IPS DF 6.9 (cell line): ENCODE data around the gene COASY.

Source experiments
- DNase-seq: peaks from one replicate; pipeline ENCODE4 v3.0.0-alpha.2; 2013; ENCODE audit warnings: low read depth, low spot score
- H3K27ac ChIP-seq: one replicate; pipeline ENCODE4 v1.5.1; 2013; ENCODE audit warnings: low read length, control low read depth
- H3K27me3 ChIP-seq: 2 replicates; pipeline ENCODE4 v1.6.1; 2013; ENCODE audit warnings: mild to moderate bottlenecking, low read length; ENCODE audit not compliant: control insufficient read depth, insufficient read depth
- H3K36me3 ChIP-seq: 2 replicates; pipeline ENCODE4 v1.6.1; 2013; ENCODE audit warnings: low read length; ENCODE audit not compliant: control insufficient read depth, insufficient read depth
- H3K4me1 ChIP-seq: 2 replicates; pipeline ENCODE4 v1.6.1; 2013; ENCODE audit warnings: low read length; ENCODE audit not compliant: control insufficient read depth, insufficient read depth
- H3K4me3 ChIP-seq: 2 replicates; pipeline ENCODE4 v1.5.1; 2013; ENCODE audit warnings: mild to moderate bottlenecking, low read length
- H3K9me3 ChIP-seq: 2 replicates; pipeline ENCODE4 v1.6.1; 2013; ENCODE audit warnings: low read length, inconsistent platforms; ENCODE audit not compliant: control insufficient read depth, insufficient read depth
- WGBS: extraction: QIAGEN DNeasy Blood & Tissue Kit; methylation state at CpG from one replicate; pipeline ENCODE4 v1.1.7; 2013; ENCODE audit warnings: mixed read lengths, missing lambda C conversion rate; ENCODE audit not compliant: insufficient read length, insufficient coverage; 5-methylcytosine and 5-hydroxymethylcytosine counted together

The COASY gene

GRCh38 chr17:42519546-42520491 lies 42.1 kb upstream of the COASY start:
- DNase-seq = no peak
- Histone ChIP-seq H3K4me1 (peaks cover 4% of the 10 kb centered on the region), H3K9me3 (no peaks in the 10 kb centered on the region), H3K36me3 (peaks cover 11% of the 10 kb centered on the region), H3K27ac (no peak overlapping the region), H3K4me3 (no peak overlapping the region), H3K27me3 (no peaks in the 10 kb centered on the region)
- no CpG with 5 or more reads among the region's 12 CpGs for WGBS

DNA sequence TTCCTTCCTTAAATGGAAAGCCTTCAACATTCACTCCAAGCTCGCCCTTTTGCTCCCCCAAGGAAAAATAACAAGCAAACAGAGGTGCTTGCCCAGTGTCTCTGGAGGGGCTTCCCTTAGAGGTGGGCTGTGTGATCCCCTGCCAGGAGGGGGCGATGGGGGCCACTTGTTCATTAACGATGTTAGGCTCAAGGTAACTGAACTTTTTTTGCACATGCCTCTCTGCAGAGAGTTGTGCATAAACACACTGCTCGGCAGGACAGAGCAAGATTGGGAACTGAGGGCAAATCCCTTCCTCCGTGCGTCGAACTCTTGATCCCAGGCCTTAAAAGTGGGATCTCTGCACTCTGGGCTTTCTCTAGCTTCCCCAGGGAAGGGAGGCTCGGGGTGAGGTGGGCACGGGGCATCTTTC lies 41.4 kb upstream of the COASY start:
- Histone ChIP-seq H3K4me3 (no peak overlapping the region), H3K36me3 (peaks cover 10% of the 10 kb centered on the region), H3K27me3 (no peaks in the 10 kb centered on the region), H3K27ac (no peak overlapping the region), H3K9me3 (no peaks in the 10 kb centered on the region), H3K4me1 (peaks cover 4% of the 10 kb centered on the region)
- WGBS = no CpG with 5 or more reads among the region's 9 CpGs
- no peak for DNase-seq

GRCh38 chr17:42521036-42521435 lies 40.9 kb upstream of the COASY start:
- no CpG with 5 or more reads among the region's 8 CpGs for WGBS
- DNase-seq = no peak
- no peak overlapping the region for H3K27ac ChIP-seq
- H3K36me3 ChIP-seq = peaks cover 10% of the 10 kb centered on the region
- no peaks in the 10 kb centered on the region for H3K27me3 ChIP-seq
- no peaks in the 10 kb centered on the region for H3K9me3 ChIP-seq
- peaks cover 4% of the 10 kb centered on the region for H3K4me1 ChIP-seq
- H3K4me3 ChIP-seq = no peak overlapping the region

- no peak overlapping the region for H3K4me3 ChIP-seq
- no peaks in the 10 kb centered on the region for H3K27me3 ChIP-seq
- WGBS = no CpG with 5 or more reads among the region's 11 CpGs
- H3K27ac ChIP-seq = no peak overlapping the region
- peaks cover 4% of the 10 kb centered on the region for H3K4me1 ChIP-seq
- DNase-seq = no peak
- no peaks in the 10 kb centered on the region for H3K9me3 ChIP-seq
- H3K36me3 ChIP-seq = peaks cover 10% of the 10 kb centered on the region
Observed at GRCh38 chr17:42521666-42522262, 40.2 kb upstream of the COASY start.

- Histone ChIP-seq H3K9me3 (no peaks in the 10 kb centered on the region), H3K36me3 (peaks cover 10% of the 10 kb centered on the region), H3K27ac (no peak overlapping the region), H3K4me3 (no peak overlapping the region), H3K27me3 (no peaks in the 10 kb centered on the region), H3K4me1 (peaks cover 4% of the 10 kb centered on the region)
- WGBS = no CpG with 5 or more reads among the region's 9 CpGs
- DNase-seq = no peak
Observed at GRCh38 chr17:42522263-42522790, 39.6 kb upstream of the COASY start.

DNA sequence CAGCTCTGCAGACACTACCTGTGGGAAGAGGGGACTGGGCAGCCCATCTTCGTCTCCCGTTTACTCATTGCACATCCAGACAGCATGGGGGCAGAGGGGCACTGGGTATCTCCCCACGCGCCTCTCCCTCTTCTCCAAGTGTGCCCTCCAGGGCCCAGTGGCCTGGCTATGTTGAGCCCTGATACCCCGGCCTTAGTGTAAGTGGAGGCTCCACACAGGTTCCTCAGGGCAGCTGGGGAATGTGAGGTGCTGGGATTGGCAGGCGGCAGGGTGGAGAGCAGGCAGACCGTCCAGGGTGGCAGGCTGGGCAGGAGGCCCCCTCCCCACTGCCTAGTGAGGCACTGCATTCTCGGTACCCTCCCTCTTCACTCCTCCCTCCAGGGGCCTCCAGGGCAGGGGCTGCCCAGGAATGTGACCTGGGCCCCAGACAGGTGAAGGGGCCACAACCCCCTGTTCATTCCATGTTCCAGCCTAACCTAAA lies 39.1 kb upstream of the COASY start:
- no peak for DNase-seq
- Histone ChIP-seq H3K4me1 (peaks cover 4% of the 10 kb centered on the region), H3K27me3 (no peaks in the 10 kb centered on the region), H3K9me3 (no peaks in the 10 kb centered on the region), H3K27ac (no peak overlapping the region), H3K36me3 (peaks cover 10% of the 10 kb centered on the region), H3K4me3 (no peak overlapping the region)
- WGBS = no CpG with 5 or more reads among the region's 8 CpGs

GRCh38 chr17:42525221-42525620 lies 36.7 kb upstream of the COASY start:
- H3K4me3 ChIP-seq = no peak overlapping the region
- H3K27ac ChIP-seq = no peak overlapping the region
- H3K27me3 ChIP-seq = no peaks in the 10 kb centered on the region
- WGBS = no CpG with 5 or more reads among the region's 2 CpGs
- H3K4me1 ChIP-seq = no peaks in the 10 kb centered on the region; the same call in 1 of the 2 replicates
- H3K9me3 ChIP-seq = no peaks in the 10 kb centered on the region
- peaks cover 10% of the 10 kb centered on the region for H3K36me3 ChIP-seq
- no peak for DNase-seq

- Histone ChIP-seq H3K27ac (no peak overlapping the region), H3K36me3 (peaks cover 10% of the 10 kb centered on the region), H3K4me3 (no peak overlapping the region), H3K9me3 (no peaks in the 10 kb centered on the region), H3K27me3 (no peaks in the 10 kb centered on the region), H3K4me1 (no peaks in the 10 kb centered on the region; the same call in 1 of the 2 replicates)
- DNase-seq = no peak
- no CpG with 5 or more reads among the region's 6 CpGs for WGBS
Observed at GRCh38 chr17:42526031-42526444, 35.9 kb upstream of the COASY start.

DNA sequence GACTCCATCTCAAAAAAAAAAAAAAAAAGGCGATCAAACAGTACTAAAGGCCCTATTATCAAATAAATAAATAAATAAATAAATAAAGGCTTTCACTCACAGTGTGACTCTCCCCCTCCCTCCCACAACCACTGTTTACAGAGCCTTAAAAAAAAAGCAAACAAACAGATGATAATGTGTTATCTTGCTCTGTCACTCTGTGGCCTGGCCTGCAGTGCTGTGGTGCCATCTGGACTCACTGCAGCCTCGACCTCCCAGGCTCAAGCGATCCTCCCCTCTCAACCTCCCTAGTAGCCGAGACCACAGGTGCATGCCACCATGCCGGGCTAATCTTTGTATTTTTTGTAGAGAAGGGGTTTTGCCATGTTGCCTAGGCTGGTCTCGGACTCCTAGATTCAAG lies 34.0 kb upstream of the COASY start:
- no CpG with 5 or more reads among the region's 6 CpGs for WGBS
- H3K27ac ChIP-seq = no peak overlapping the region
- DNase-seq = no peak
- no peaks in the 10 kb centered on the region; the same call in 1 of the 2 replicates for H3K4me1 ChIP-seq
- no peaks in the 10 kb centered on the region for H3K27me3 ChIP-seq
- no peak overlapping the region for H3K4me3 ChIP-seq
- H3K9me3 ChIP-seq = no peaks in the 10 kb centered on the region
- no peaks in the 10 kb centered on the region for H3K36me3 ChIP-seq

GRCh38 chr17:42529061-42529460 lies 32.9 kb upstream of the COASY start:
- no peak overlapping the region for H3K4me3 ChIP-seq
- no CpG with 5 or more reads among the region's 3 CpGs for WGBS
- DNase-seq = no peak
- no peaks in the 10 kb centered on the region for H3K27me3 ChIP-seq
- no peak overlapping the region for H3K27ac ChIP-seq
- H3K36me3 ChIP-seq = no peaks in the 10 kb centered on the region
- H3K9me3 ChIP-seq = no peaks in the 10 kb centered on the region
- no peaks in the 10 kb centered on the region; the same call in 1 of the 2 replicates for H3K4me1 ChIP-seq
